GM12892 (cell line): ENCODE measurements around the gene FARP1.

ENCODE experiments used
- POLR2AphosphoS5 ChIP-seq: IDR thresholded peaks from 2 replicates; pipeline ENCODE4 v1.6.1; 2011; ENCODE audit warnings: low read depth, low read length, control low read depth
- TAF1 ChIP-seq: IDR thresholded peaks from 2 replicates; pipeline ENCODE4 v1.6.1; 2011; ENCODE audit warnings: low read depth, mild to moderate bottlenecking, control low read depth, low read length, borderline replicate concordance

- TF ChIP-seq TAF1 (no peak), POLR2AphosphoS5 (no peak)
Measured at GRCh38 chr13:98169331-98169730, 26.4 kb downstream of the FARP1 start.
